SK-N-MC (cell line): ENCODE measurements around the gene KIAA1210.

ENCODE experiments used
- EZH2 ChIP-seq: fragments of 200-600 bp; sonication (generic); IDR thresholded peaks from one replicate; pipeline ENCODE4 v1.6.1; 2017; ENCODE audit warnings: antibody characterized with exemption
- FOXP2 ChIP-seq: optimal IDR thresholded peaks from 2 replicates; pipeline ENCODE3; 2011; ENCODE audit warnings: mild to moderate bottlenecking, moderate library complexity; ENCODE audit not compliant: insufficient read depth; ENCODE audit errors: extremely low read length, control extremely low read depth
- POLR2AphosphoS5 ChIP-seq: IDR thresholded peaks from 2 replicates; pipeline ENCODE4 v1.6.1; 2012; ENCODE audit warnings: mild to moderate bottlenecking, low read depth, low read length, borderline replicate concordance

DNA sequence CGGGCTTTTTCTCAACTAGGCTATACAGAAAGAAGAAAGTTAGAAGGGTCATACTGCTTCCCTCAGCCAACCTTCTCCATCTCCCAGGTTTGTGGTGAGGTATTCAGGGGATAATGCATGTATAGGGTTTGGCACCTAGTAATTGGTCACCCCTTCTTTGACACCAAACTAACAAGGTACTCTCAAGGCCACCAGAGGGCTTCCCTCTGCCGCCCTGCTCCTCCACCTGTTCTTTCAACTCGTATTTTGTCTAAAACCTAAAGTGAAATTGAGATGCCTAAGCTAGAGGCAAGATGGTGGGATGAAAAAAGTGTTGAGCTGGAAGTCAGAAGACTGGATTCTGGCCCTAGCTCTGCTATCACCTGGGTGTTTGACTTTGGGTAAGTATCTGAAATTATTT, 32.8 kb downstream of the KIAA1210 start:
- TF ChIP-seq EZH2 (no peak), POLR2AphosphoS5 (no peak), FOXP2 (no peak)
